ENCODE measurements around the gene TOMM6. TPM values are rescaled to one million over a fixed set of nuclear protein-coding genes. Genes with fewer than 3 reads are reported as not detected.

Gene TOMM6
- total and polyA plus RNA-seq, 2 donors from 2014 or later, result 150 to 479 TPM

GRCh38 chr6:41769376-41769775, 18.1 kb upstream of the TOMM6 start:
- no peak overlapping the region for H3K9ac ChIP-seq (ENCODE audit: low read length in 3 of 3)
- DNase-seq (peak in 1 of 5 donors; percentile 31), FAIRE-seq (no peak)
- intact Hi-C loops (cut with DNase I), result no loop called here
- TF ChIP-seq CTCF (IDR thresholded peaks at IDR 0.05; ENCODE audit: borderline replicate concordance, extremely low read depth, insufficient read depth), result no peak
- no peak overlapping the region for H3K4me3 ChIP-seq (ENCODE audit: low read length in 3 of 3)
- peaks cover 0 to 13% (median 12%) of the 10 kb centered on the region in 3 donors for H3K36me3 ChIP-seq (ENCODE audit: control insufficient read depth in 2 of 3, insufficient read depth in 3 of 3, low read length in 3 of 3)
- H3K27me3 ChIP-seq (ENCODE audit: control insufficient read depth, insufficient read depth, low read length), result no peaks in the 10 kb centered on the region
- H3K27ac ChIP-seq (ENCODE audit: low read depth in 2 of 2, low read length in 2 of 2), result no peak overlapping the region
- no peaks in the 10 kb centered on the region for H3K9me3 ChIP-seq (ENCODE audit: control insufficient read depth in 2 of 3, insufficient read depth in 1 of 3, low read length in 3 of 3)
- peaks cover 0 to 6% (median 0%) of the 10 kb centered on the region in 3 donors for H3K4me1 ChIP-seq (ENCODE audit: control insufficient read depth in 2 of 3, insufficient read depth in 2 of 3, low read depth in 1 of 3, low read length in 3 of 3)

- Histone ChIP-seq H3K27me3 (ENCODE audit: control insufficient read depth, insufficient read depth, low read length) (no peaks in the 10 kb centered on the region), H3K9ac (ENCODE audit: low read length in 3 of 3) (no peak overlapping the region), H3K36me3 (ENCODE audit: control insufficient read depth in 2 of 3, insufficient read depth in 3 of 3, low read length in 3 of 3) (peaks cover 2 to 24% (median 23%) of the 10 kb centered on the region in 3 donors), H3K9me3 (ENCODE audit: control insufficient read depth in 2 of 3, insufficient read depth in 1 of 3, low read length in 3 of 3) (no peaks in the 10 kb centered on the region), H3K4me3 (ENCODE audit: low read length in 3 of 3) (no peak overlapping the region), H3K27ac (ENCODE audit: low read depth in 2 of 2, low read length in 2 of 2) (no peak overlapping the region), H3K4me1 (ENCODE audit: control insufficient read depth in 2 of 3, insufficient read depth in 2 of 3, low read depth in 1 of 3, low read length in 3 of 3) (peaks cover 0 to 6% (median 0%) of the 10 kb centered on the region in 3 donors)
- peak in 1 of 5 donors; percentile 22 for DNase-seq
- intact Hi-C loops (cut with DNase I), result no loop called here
- FAIRE-seq, result no peak
- TF ChIP-seq CTCF (IDR thresholded peaks at IDR 0.05; ENCODE audit: borderline replicate concordance, extremely low read depth, insufficient read depth), result no peak
Measured at GRCh38 chr6:41770381-41771057, 17.0 kb upstream of the TOMM6 start.

- DNase-seq (no peak), FAIRE-seq (no peak)
- intact Hi-C loops (cut with DNase I), result no loop called here
- Histone ChIP-seq H3K4me3 (ENCODE audit: low read length in 3 of 3) (no peak overlapping the region), H3K4me1 (ENCODE audit: control insufficient read depth in 2 of 3, insufficient read depth in 2 of 3, low read depth in 1 of 3, low read length in 3 of 3) (peaks cover 0 to 6% (median 0%) of the 10 kb centered on the region in 3 donors), H3K27ac (ENCODE audit: low read depth in 2 of 2, low read length in 2 of 2) (no peak overlapping the region), H3K36me3 (ENCODE audit: control insufficient read depth in 2 of 3, insufficient read depth in 3 of 3, low read length in 3 of 3) (peaks cover 2 to 27% (median 25%) of the 10 kb centered on the region in 3 donors), H3K9ac (ENCODE audit: low read length in 3 of 3) (no peak overlapping the region), H3K9me3 (ENCODE audit: control insufficient read depth in 2 of 3, insufficient read depth in 1 of 3, low read length in 3 of 3) (no peaks in the 10 kb centered on the region), H3K27me3 (ENCODE audit: control insufficient read depth, insufficient read depth, low read length) (no peaks in the 10 kb centered on the region)
- no peak for TF ChIP-seq CTCF (IDR thresholded peaks at IDR 0.05; ENCODE audit: borderline replicate concordance, extremely low read depth, insufficient read depth)
Measured at GRCh38 chr6:41771058-41771983, 16.2 kb upstream of the TOMM6 start.
